Smooth muscle cell (in vitro differentiated cells): ENCODE results near the gene TMEM203. TPM values are rescaled to one million over a fixed set of nuclear protein-coding genes. Genes with fewer than 3 reads are reported as not detected.

Experiments
- DNase-seq: peaks from one replicate; lab custom pipeline; 2025; ENCODE audit not compliant: unreplicated experiment; lab: John Stamatoyannopoulos, UW
- H2AFZ ChIP-seq: fragments of 200-600 bp; sonication (generic); 2 replicates; pipeline ENCODE4 v1.6.0; 2016; ENCODE audit warnings: antibody characterized with exemption, low read depth, mild to moderate bottlenecking
- H3F3A ChIP-seq: fragments of 200-600 bp; sonication (generic); 2 replicates; pipeline ENCODE4 v1.6.0; 2017; ENCODE audit warnings: antibody characterized with exemption, low read depth
- H3K27ac ChIP-seq: fragments of 200-600 bp; sonication (generic); 2 replicates; pipeline ENCODE4 v1.5.1; 2016; ENCODE audit warnings: low read depth, mild to moderate bottlenecking
- H3K27me3 ChIP-seq: fragments of 200-600 bp; sonication (generic); 2 replicates; pipeline ENCODE4 v1.6.1; 2016; ENCODE audit warnings: low read depth, mild to moderate bottlenecking
- H3K36me3 ChIP-seq: fragments of 200-600 bp; sonication (generic); 2 replicates; pipeline ENCODE4 v1.5.1; 2016; ENCODE audit warnings: low read depth
- H3K4me1 ChIP-seq: fragments of 200-600 bp; sonication (generic); 2 replicates; pipeline ENCODE4 v1.5.1; 2016; ENCODE audit warnings: low read depth
- H3K4me2 ChIP-seq: fragments of 200-600 bp; sonication (generic); 2 replicates; pipeline ENCODE4 v1.6.0; 2016; ENCODE audit warnings: mild to moderate bottlenecking
- H3K4me3 ChIP-seq: fragments of 200-600 bp; sonication (generic); 2 replicates; pipeline ENCODE4 v1.5.1; 2016; ENCODE audit warnings: mild to moderate bottlenecking
- H3K79me2 ChIP-seq: fragments of 200-600 bp; sonication (generic); 2 replicates; pipeline ENCODE4 v1.6.0; 2016; ENCODE audit warnings: low read depth, mild to moderate bottlenecking
- H3K9ac ChIP-seq: fragments of 200-600 bp; sonication (generic); 2 replicates; pipeline ENCODE4 v1.6.0; 2016; ENCODE audit warnings: low read depth
- H3K9me3 ChIP-seq: fragments of 200-600 bp; sonication (generic); replicated peaks from 2 replicates; pipeline ENCODE4 v1.5.1; 2016; ENCODE audit warnings: low read depth
- H4K20me1 ChIP-seq: fragments of 200-600 bp; sonication (generic); 2 replicates; pipeline ENCODE4 v1.6.0; 2016; ENCODE audit warnings: low read depth
- CTCF ChIP-seq: fragments of 200-600 bp; sonication (generic); IDR thresholded peaks from 2 replicates; pipeline ENCODE4 v1.5.1; 2017; ENCODE audit warnings: borderline replicate concordance, mild to moderate bottlenecking, antibody characterized with exemption; ENCODE audit not compliant: insufficient read depth, poor library complexity, severe bottlenecking
- WGBS: methylation state at CpG from one replicate; pipeline ENCODE4 v1.1.7; 2016; ENCODE audit warnings: low lambda C conversion rate; 5-methylcytosine and 5-hydroxymethylcytosine counted together
- microRNA-seq: library from miRNA; unstranded; fragments of <30 nt; microRNA quantifications from one replicate; pipeline ENCODE4, GENCODE V29; 2016; ENCODE audit warnings: borderline number of aligned reads
- polyA plus RNA-seq: library from polyadenylated mRNA; unstranded; fragments of >200 nt; fragmentation: Nextera tagmentation; extraction: Ambion mirVana; gene quantifications from 2 replicates; pipeline ENCODE4 v1.2.1, GENCODE V29; 2016
- small RNA-seq: library from RNA; depleted of rRNA; stranded (forward); fragments of <200 nt; gene quantifications from one replicate; pipeline ENCODE3, GENCODE V24; 2014
- total RNA-seq: library from RNA; depleted of rRNA; stranded (reverse); fragments of >200 nt; gene quantifications from 2 replicates; pipeline ENCODE4 v1.2.3, GENCODE V29; 2014

Gene TMEM203
- total and polyA plus RNA-seq, 2 experiments from 2014 or later = 31.0 to 55.1 TPM

- no peaks in the 10 kb centered on the region for H4K20me1 ChIP-seq
- no peak overlapping the region for H3K9ac ChIP-seq
- no peak overlapping the region for H3K4me2 ChIP-seq
- no peaks in the 10 kb centered on the region for H3K79me2 ChIP-seq
- TF ChIP-seq CTCF = no peak
- no peak overlapping the region for H3K4me3 ChIP-seq
- H3K4me1 ChIP-seq = no peaks in the 10 kb centered on the region
- H2AFZ ChIP-seq = no peak overlapping the region
- no peak overlapping the region for H3K27ac ChIP-seq
- no peaks in the 10 kb centered on the region for H3K9me3 ChIP-seq
- H3F3A ChIP-seq = no peaks in the 10 kb centered on the region
- 78% methylated on average over 19 of the region's 19 CpGs for WGBS
- no peaks in the 10 kb centered on the region for H3K36me3 ChIP-seq
- H3K27me3 ChIP-seq = peaks cover 74% of the 10 kb centered on the region
- no peak for DNase-seq
Measured at GRCh38 chr9:137157618-137158415, 47.6 kb downstream of the TMEM203 start.

- no peak overlapping the region for H3K27ac ChIP-seq
- no peaks in the 10 kb centered on the region for H3F3A ChIP-seq
- 34% methylated on average over 44 of the region's 65 CpGs for WGBS
- H2AFZ ChIP-seq = no peak overlapping the region
- no peaks in the 10 kb centered on the region for H3K36me3 ChIP-seq
- H3K9ac ChIP-seq = no peak overlapping the region
- peaks cover 64% of the 10 kb centered on the region for H3K27me3 ChIP-seq
- H3K4me2 ChIP-seq = peak overlapping the region; percentile 75
- no peaks in the 10 kb centered on the region for H3K9me3 ChIP-seq
- no peak for DNase-seq
- H3K4me3 ChIP-seq = peak overlapping the region; percentile 5
- H4K20me1 ChIP-seq = no peaks in the 10 kb centered on the region
- no peak for TF ChIP-seq CTCF
- H3K4me1 ChIP-seq = no peaks in the 10 kb centered on the region
- no peaks in the 10 kb centered on the region for H3K79me2 ChIP-seq
Measured at GRCh38 chr9:137156567-137157375, 48.7 kb downstream of the TMEM203 start.

Small RNAs within 50 kb of the gene (microRNA-seq; reads per million reads assigned to microRNA genes)
- gene MIR3621 = not detected

Small RNAs within 50 kb of the gene (small RNA-seq; reads per million reads assigned to genes)
- not detected for gene MIR3621

Other genes starting within 250 kb of the TMEM203 start
Only the 30 nearest of the 31 such genes appear.
- 119 and 145 TPM in 2 replicates for gene PTGDS, start 228.1 kb downstream of the TMEM203 start, total RNA-seq
- gene PTGDS, start 228.1 kb downstream of the TMEM203 start, polyA plus RNA-seq = 597 and 611 TPM in 2 replicates
- gene LCNL1, start 222.7 kb downstream of the TMEM203 start, total RNA-seq = 0.67 and 1.1 TPM in 2 replicates
- 0.85 and 0.89 TPM in 2 replicates for gene LCNL1, start 222.7 kb downstream of the TMEM203 start, polyA plus RNA-seq
- gene PAXX, start 213.2 kb downstream of the TMEM203 start, total RNA-seq = 27.4 and 29.0 TPM in 2 replicates
- gene PAXX, start 213.2 kb downstream of the TMEM203 start, polyA plus RNA-seq = 61.4 and 62.0 TPM in 2 replicates
- 15.2 and 36.8 TPM in 2 replicates for gene CLIC3, start 209.1 kb downstream of the TMEM203 start, total RNA-seq
- 43.9 and 69.9 TPM in 2 replicates for gene CLIC3, start 209.1 kb downstream of the TMEM203 start, polyA plus RNA-seq
- 15.9 and 23.0 TPM in 2 replicates for gene ABCA2, start 177.4 kb downstream of the TMEM203 start, total RNA-seq
- gene ABCA2, start 177.4 kb downstream of the TMEM203 start, polyA plus RNA-seq = 26.2 and 29.0 TPM in 2 replicates
- not detected in 2 replicates for gene FUT7, start 173.6 kb downstream of the TMEM203 start, total RNA-seq
- gene FUT7, start 173.6 kb downstream of the TMEM203 start, polyA plus RNA-seq = 0.51 TPM in 1 of 2 replicates, not detected in the other
- gene NPDC1, start 159.5 kb downstream of the TMEM203 start, total RNA-seq = 5.9 and 9.9 TPM in 2 replicates
- gene NPDC1, start 159.5 kb downstream of the TMEM203 start, polyA plus RNA-seq = 19.3 and 38.8 TPM in 2 replicates
- not detected in 2 replicates for gene ENTPD2, start 151.6 kb downstream of the TMEM203 start, total RNA-seq
- gene ENTPD2, start 151.6 kb downstream of the TMEM203 start, polyA plus RNA-seq = 0.30 and 0.78 TPM in 2 replicates
- 1.9 and 2.1 TPM in 2 replicates for gene SAPCD2, start 135.1 kb downstream of the TMEM203 start, total RNA-seq
- 3.9 and 5.0 TPM in 2 replicates for gene SAPCD2, start 135.1 kb downstream of the TMEM203 start, polyA plus RNA-seq
- gene UAP1L1, start 128.1 kb downstream of the TMEM203 start, total RNA-seq = 5.8 and 7.2 TPM in 2 replicates
- gene UAP1L1, start 128.1 kb downstream of the TMEM203 start, polyA plus RNA-seq = 22.5 and 23.8 TPM in 2 replicates
- 62.9 and 70.9 TPM in 2 replicates for gene MAN1B1, start 118.7 kb downstream of the TMEM203 start, total RNA-seq
- 97.1 and 109 TPM in 2 replicates for gene MAN1B1, start 118.7 kb downstream of the TMEM203 start, polyA plus RNA-seq
- gene DPP7, start 90.9 kb downstream of the TMEM203 start, total RNA-seq = 50.6 and 51.4 TPM in 2 replicates
- 170 and 171 TPM in 2 replicates for gene DPP7, start 90.9 kb downstream of the TMEM203 start, polyA plus RNA-seq
- not detected in 2 replicates for gene GRIN1, start 66.5 kb downstream of the TMEM203 start, total RNA-seq
- 0.44 TPM in 1 of 2 replicates, not detected in the other for gene GRIN1, start 66.5 kb downstream of the TMEM203 start, polyA plus RNA-seq
- gene LRRC26, start 35.6 kb downstream of the TMEM203 start, total RNA-seq = not detected in 2 replicates
- not detected in 2 replicates for gene LRRC26, start 35.6 kb downstream of the TMEM203 start, polyA plus RNA-seq
- gene TMEM210, start 33.6 kb downstream of the TMEM203 start, total RNA-seq = not detected in 2 replicates
- not detected in 2 replicates for gene TMEM210, start 33.6 kb downstream of the TMEM203 start, polyA plus RNA-seq
- 12.6 and 16.3 TPM in 2 replicates for gene ANAPC2, start 17.1 kb downstream of the TMEM203 start, total RNA-seq
- gene ANAPC2, start 17.1 kb downstream of the TMEM203 start, polyA plus RNA-seq = 6.6 and 17.6 TPM in 2 replicates
- gene SSNA1, start 17.0 kb downstream of the TMEM203 start, total RNA-seq = 32.7 and 69.5 TPM in 2 replicates
- 84.9 and 94.1 TPM in 2 replicates for gene SSNA1, start 17.0 kb downstream of the TMEM203 start, polyA plus RNA-seq
- 4.0 and 6.9 TPM in 2 replicates for gene TPRN, start 4.9 kb downstream of the TMEM203 start, total RNA-seq
- 15.0 and 19.0 TPM in 2 replicates for gene TPRN, start 4.9 kb downstream of the TMEM203 start, polyA plus RNA-seq
- 3.2 and 6.5 TPM in 2 replicates for gene NDOR1, start 52 bp upstream of the TMEM203 start, total RNA-seq
- gene NDOR1, start 52 bp upstream of the TMEM203 start, polyA plus RNA-seq = 7.7 and 12.5 TPM in 2 replicates
- 0.36 and 0.49 TPM in 2 replicates for gene RNF208, start 16.6 kb upstream of the TMEM203 start, total RNA-seq
- 1.4 and 1.9 TPM in 2 replicates for gene RNF208, start 16.6 kb upstream of the TMEM203 start, polyA plus RNA-seq
- gene CYSRT1, start 19.5 kb upstream of the TMEM203 start, total RNA-seq = 2.2 and 2.3 TPM in 2 replicates
- gene CYSRT1, start 19.5 kb upstream of the TMEM203 start, polyA plus RNA-seq = 1.3 and 2.4 TPM in 2 replicates
- gene RNF224, start 21.9 kb upstream of the TMEM203 start, total RNA-seq = not detected in 2 replicates
- gene RNF224, start 21.9 kb upstream of the TMEM203 start, polyA plus RNA-seq = not detected in 2 replicates
- gene SLC34A3, start 25.3 kb upstream of the TMEM203 start, total RNA-seq = not detected in 2 replicates
- gene SLC34A3, start 25.3 kb upstream of the TMEM203 start, polyA plus RNA-seq = not detected in 2 replicates
- 154 and 164 TPM in 2 replicates for gene TUBB4B, start 35.6 kb upstream of the TMEM203 start, total RNA-seq
- gene TUBB4B, start 35.6 kb upstream of the TMEM203 start, polyA plus RNA-seq = 317 and 331 TPM in 2 replicates
- gene STPG3, start 45.6 kb upstream of the TMEM203 start, total RNA-seq = not detected in 2 replicates
- not detected in 2 replicates for gene STPG3, start 45.6 kb upstream of the TMEM203 start, polyA plus RNA-seq
- 23.3 and 31.8 TPM in 2 replicates for gene NELFB, start 49.7 kb upstream of the TMEM203 start, total RNA-seq
- 60.9 and 66.6 TPM in 2 replicates for gene NELFB, start 49.7 kb upstream of the TMEM203 start, polyA plus RNA-seq
- gene TOR4A, start 72.1 kb upstream of the TMEM203 start, total RNA-seq = 4.6 and 6.3 TPM in 2 replicates
- 5.5 and 10.7 TPM in 2 replicates for gene TOR4A, start 72.1 kb upstream of the TMEM203 start, polyA plus RNA-seq
- 2.0 and 3.7 TPM in 2 replicates for gene NRARP, start 96.6 kb upstream of the TMEM203 start, total RNA-seq
- gene NRARP, start 96.6 kb upstream of the TMEM203 start, polyA plus RNA-seq = 1.7 and 3.0 TPM in 2 replicates
- 3.1 and 10.4 TPM in 2 replicates for gene EXD3, start 217.5 kb upstream of the TMEM203 start, total RNA-seq
- 12.5 and 15.7 TPM in 2 replicates for gene EXD3, start 217.5 kb upstream of the TMEM203 start, polyA plus RNA-seq
- gene NOXA1, start 217.7 kb upstream of the TMEM203 start, total RNA-seq = 0.09 and 0.90 TPM in 2 replicates
- 0.81 and 3.8 TPM in 2 replicates for gene NOXA1, start 217.7 kb upstream of the TMEM203 start, polyA plus RNA-seq